IgD-negative memory B cell (primary cell): Measurements from ENCODE around the gene ANAPC2. TPM values are rescaled to one million over a fixed set of nuclear protein-coding genes. Genes with fewer than 3 reads are reported as not detected.
"Not testable (repeated sequence)": the region's sequence is repeated elsewhere in the genome, so short reads cannot be mapped to it uniquely, and the experiment has no call there.

Source experiments
- H3K27ac Mint-ChIP-seq, 3 donors: one replicate each; pipeline ENCODE4 v1.8.0; 2020 to 2022; ENCODE audit warnings: mild to moderate bottlenecking in 3 of 3, mixed read lengths in 3 of 3, moderate library complexity in 1 of 3
- H3K27me3 Mint-ChIP-seq: one replicate; pipeline ENCODE4 v1.8.0; 2021; ENCODE audit warnings: mixed read lengths
- H3K36me3 Mint-ChIP-seq: one replicate; pipeline ENCODE4 v1.8.0; 2020; ENCODE audit warnings: mild to moderate bottlenecking, mixed read lengths
- H3K4me1 Mint-ChIP-seq, 3 donors: one replicate each; pipeline ENCODE4 v1.8.0; 2020 to 2022; ENCODE audit warnings: mixed read lengths in 3 of 3, mild to moderate bottlenecking in 1 of 3
- H3K4me3 Mint-ChIP-seq, 4 donors: one replicate each; pipeline ENCODE4 v1.8.0; 2020 to 2022; ENCODE audit warnings: mild to moderate bottlenecking in 4 of 4, mixed read lengths in 4 of 4, moderate library complexity in 3 of 4
- H3K9me3 Mint-ChIP-seq, 3 donors: one replicate each; pipeline ENCODE4 v1.8.0; 2020 to 2021; ENCODE audit warnings: mixed read lengths in 3 of 3, mild to moderate bottlenecking in 1 of 3
- polyA plus RNA-seq: library from polyadenylated mRNA; unstranded; fragments of 300-500 nt; fragmentation: Illumina TruSeq; gene quantifications from one replicate; pipeline ENCODE4 v1.2.3, GENCODE V29; 2021

ANAPC2 gene
- polyA plus RNA-seq, 1 donor from 2014 or later = 6.2 TPM

GRCh38 chr9:137138058-137138721 lies 50.2 kb downstream of the ANAPC2 start:
- Mint-ChIP-seq H3K36me3 (no peaks in the 10 kb centered on the region), H3K9me3 (peaks cover 0 to 2% (median 2%) of the 10 kb centered on the region in 3 donors), H3K4me3 (no peak overlapping the region), H3K4me1 (peaks cover 0 to 3% (median 1%) of the 10 kb centered on the region in 3 donors), H3K27ac (peak overlapping the region in 2 of 3 donors; percentile 62 to 88), H3K27me3 (peaks cover 38% of the 10 kb centered on the region)

GRCh38 chr9:137136881-137137607 lies 51.3 kb downstream of the ANAPC2 start:
- Mint-ChIP-seq H3K4me1 (peaks cover 0 to 3% (median 1%) of the 10 kb centered on the region in 3 donors), H3K27me3 (peaks cover 35% of the 10 kb centered on the region), H3K36me3 (no peaks in the 10 kb centered on the region), H3K27ac (no peak overlapping the region), H3K4me3 (no peak overlapping the region), H3K9me3 (peaks cover 0 to 2% (median 2%) of the 10 kb centered on the region in 3 donors)

GRCh38 chr9:137136261-137136880 lies 52.0 kb downstream of the ANAPC2 start:
- Mint-ChIP-seq H3K9me3 (peaks cover 0 to 2% (median 2%) of the 10 kb centered on the region in 3 donors), H3K27me3 (peaks cover 35% of the 10 kb centered on the region), H3K4me3 (peak overlapping the region in 1 of 4 donors; percentile 74), H3K27ac (no peak overlapping the region), H3K36me3 (no peaks in the 10 kb centered on the region), H3K4me1 (peaks cover 0 to 4% (median 1%) of the 10 kb centered on the region in 3 donors)

- not testable (repeated sequence) for H3K4me3 Mint-ChIP-seq, H3K4me1 Mint-ChIP-seq, H3K36me3 Mint-ChIP-seq, H3K27ac Mint-ChIP-seq, H3K9me3 Mint-ChIP-seq
- H3K27me3 Mint-ChIP-seq = peaks cover 29% of the 10 kb centered on the region
Measured at GRCh38 chr9:137135154-137135553, 53.2 kb downstream of the ANAPC2 start.

GRCh38 chr9:137134191-137134590 lies 54.2 kb downstream of the ANAPC2 start:
- H3K27ac Mint-ChIP-seq = peak overlapping the region in 1 of 3 donors; percentile 42
- H3K9me3 Mint-ChIP-seq = no peaks in the 10 kb centered on the region
- H3K36me3 Mint-ChIP-seq = no peaks in the 10 kb centered on the region
- no peak overlapping the region for H3K4me3 Mint-ChIP-seq
- H3K27me3 Mint-ChIP-seq = peaks cover 28% of the 10 kb centered on the region
- peaks cover 0 to 4% (median 0%) of the 10 kb centered on the region in 3 donors for H3K4me1 Mint-ChIP-seq

- H3K27me3 Mint-ChIP-seq = peaks cover 14% of the 10 kb centered on the region
- H3K4me1 Mint-ChIP-seq = peaks cover 22 to 25% (median 24%) of the 10 kb centered on the region in 3 donors
- H3K4me3 Mint-ChIP-seq = peak overlapping the region; percentile 62 to 91 (median 77)
- peak overlapping the region in 2 of 3 donors; percentile 31 to 45 for H3K27ac Mint-ChIP-seq
- no peaks in the 10 kb centered on the region for H3K9me3 Mint-ChIP-seq
- peaks cover 3% of the 10 kb centered on the region for H3K36me3 Mint-ChIP-seq
Measured at GRCh38 chr9:137130176-137130755, 58.1 kb downstream of the ANAPC2 start.

- Mint-ChIP-seq H3K4me1 (peaks cover 22 to 25% (median 24%) of the 10 kb centered on the region in 3 donors), H3K36me3 (peaks cover 3% of the 10 kb centered on the region), H3K4me3 (peak overlapping the region; percentile 84 to 97 (median 90)), H3K27me3 (peaks cover 12% of the 10 kb centered on the region), H3K27ac (peak overlapping the region; percentile 73 to 93 (median 88)), H3K9me3 (no peaks in the 10 kb centered on the region)
Measured at GRCh38 chr9:137129456-137130175, 58.7 kb downstream of the ANAPC2 start.

GRCh38 chr9:137128862-137129455 lies 59.4 kb downstream of the ANAPC2 start:
- H3K27ac Mint-ChIP-seq = peak overlapping the region; percentile 92 to 97 (median 93)
- H3K27me3 Mint-ChIP-seq = peaks cover 9% of the 10 kb centered on the region
- H3K36me3 Mint-ChIP-seq = peaks cover 3% of the 10 kb centered on the region
- peak overlapping the region; percentile 84 to 97 (median 90) for H3K4me3 Mint-ChIP-seq
- H3K9me3 Mint-ChIP-seq = no peaks in the 10 kb centered on the region
- peaks cover 22 to 25% (median 24%) of the 10 kb centered on the region in 3 donors for H3K4me1 Mint-ChIP-seq

GRCh38 chr9:137128158-137128861 lies 60.0 kb downstream of the ANAPC2 start:
- Mint-ChIP-seq H3K9me3 (no peaks in the 10 kb centered on the region), H3K36me3 (peaks cover 3% of the 10 kb centered on the region), H3K4me3 (peak overlapping the region; percentile 84 to 97 (median 90)), H3K4me1 (peaks cover 26 to 29% (median 28%) of the 10 kb centered on the region in 3 donors), H3K27me3 (peaks cover 7% of the 10 kb centered on the region), H3K27ac (peak overlapping the region; percentile 92 to 97 (median 93))

- Mint-ChIP-seq H3K27me3 (peaks cover 5% of the 10 kb centered on the region), H3K4me1 (peaks cover 31 to 32% (median 31%) of the 10 kb centered on the region in 3 donors), H3K27ac (peak overlapping the region; percentile 82 to 97 (median 93)), H3K36me3 (peaks cover 3% of the 10 kb centered on the region), H3K4me3 (peak overlapping the region; percentile 84 to 97 (median 90)), H3K9me3 (no peaks in the 10 kb centered on the region)
Measured at GRCh38 chr9:137127301-137128157, 60.8 kb downstream of the ANAPC2 start.

GRCh38 chr9:137126786-137127185 lies 61.6 kb downstream of the ANAPC2 start:
- Mint-ChIP-seq H3K9me3 (no peaks in the 10 kb centered on the region), H3K4me3 (peak overlapping the region; percentile 84 to 97 (median 85)), H3K36me3 (peaks cover 3% of the 10 kb centered on the region), H3K4me1 (peaks cover 38 to 39% (median 38%) of the 10 kb centered on the region in 3 donors), H3K27me3 (peaks cover 5% of the 10 kb centered on the region), H3K27ac (peak overlapping the region; percentile 82 to 96 (median 93))
